Measurements from ENCODE around the gene AXIN1. TPM values are rescaled to one million over a fixed set of nuclear protein-coding genes. Genes with fewer than 3 reads are reported as not detected.

Gene AXIN1
- total RNA-seq, 1 experiment from 2014 or later = 32.7 TPM

- Histone ChIP-seq H3K4me3 (ENCODE audit: low read depth, low read length, poor library complexity, severe bottlenecking) (no peak overlapping the region), H3K27ac (ENCODE audit: low read depth, low read length, poor library complexity, severe bottlenecking) (no peak overlapping the region), H3K27me3 (replicated peaks; ENCODE audit: insufficient read depth, low read depth, low read length, poor library complexity) (no peaks in the 10 kb centered on the region), H3K9me3 (ENCODE audit: low read depth, low read length, poor library complexity, severe bottlenecking) (no peaks in the 10 kb centered on the region), H3K36me3 (ENCODE audit: insufficient read depth, low read length, poor library complexity, severe bottlenecking) (peaks cover 6% of the 10 kb centered on the region), H3K4me1 (ENCODE audit: insufficient read depth, low read length, poor library complexity, severe bottlenecking) (no peaks in the 10 kb centered on the region)
- no peak for TF ChIP-seq CTCF (conservative IDR thresholded peaks at IDR 0.05; ENCODE audit: low read depth, low read length)
- no peak for TF ChIP-seq EZH2 (IDR thresholded peaks at IDR 0.05; ENCODE audit: borderline replicate concordance, low read depth, low read length, poor library complexity, severe bottlenecking)
- ChIA-PET CTCF (no interaction called here), POLR2A (ENCODE audit: low non-redundant PET) (no interaction called here)
- no peak for DNase-seq (ENCODE audit: low spot score)
- intact Hi-C loops (cut with micrococcal nuclease; ENCODE audit: unreplicated experiment) = no loop called here
- BruUV-seq (replicated peaks) = no TSS peak
Measured at GRCh38 chr16:254461-254860, 98.1 kb downstream of the AXIN1 start.

- H3K4me3 ChIP-seq (ENCODE audit: low read depth, low read length, poor library complexity, severe bottlenecking) = no peak overlapping the region
- no peak for TF ChIP-seq CTCF (conservative IDR thresholded peaks at IDR 0.05; ENCODE audit: low read depth, low read length)
- TF ChIP-seq EZH2 (IDR thresholded peaks at IDR 0.05; ENCODE audit: borderline replicate concordance, low read depth, low read length, poor library complexity, severe bottlenecking) = no peak
- no peak overlapping the region for H3K27ac ChIP-seq (ENCODE audit: low read depth, low read length, poor library complexity, severe bottlenecking)
- no peak for DNase-seq (ENCODE audit: low spot score)
- BruUV-seq (replicated peaks) = no TSS peak
- H3K27me3 ChIP-seq (replicated peaks; ENCODE audit: insufficient read depth, low read depth, low read length, poor library complexity) = no peaks in the 10 kb centered on the region
- intact Hi-C loops (cut with micrococcal nuclease; ENCODE audit: unreplicated experiment) = no loop called here
- ChIA-PET CTCF (no interaction called here), POLR2A (ENCODE audit: low non-redundant PET) (no interaction called here)
- peaks cover 6% of the 10 kb centered on the region for H3K36me3 ChIP-seq (ENCODE audit: insufficient read depth, low read length, poor library complexity, severe bottlenecking)
- no peaks in the 10 kb centered on the region for H3K4me1 ChIP-seq (ENCODE audit: insufficient read depth, low read length, poor library complexity, severe bottlenecking)
- no peaks in the 10 kb centered on the region for H3K9me3 ChIP-seq (ENCODE audit: low read depth, low read length, poor library complexity, severe bottlenecking)
Measured at GRCh38 chr16:253833-254232, 98.7 kb downstream of the AXIN1 start.

DNA sequence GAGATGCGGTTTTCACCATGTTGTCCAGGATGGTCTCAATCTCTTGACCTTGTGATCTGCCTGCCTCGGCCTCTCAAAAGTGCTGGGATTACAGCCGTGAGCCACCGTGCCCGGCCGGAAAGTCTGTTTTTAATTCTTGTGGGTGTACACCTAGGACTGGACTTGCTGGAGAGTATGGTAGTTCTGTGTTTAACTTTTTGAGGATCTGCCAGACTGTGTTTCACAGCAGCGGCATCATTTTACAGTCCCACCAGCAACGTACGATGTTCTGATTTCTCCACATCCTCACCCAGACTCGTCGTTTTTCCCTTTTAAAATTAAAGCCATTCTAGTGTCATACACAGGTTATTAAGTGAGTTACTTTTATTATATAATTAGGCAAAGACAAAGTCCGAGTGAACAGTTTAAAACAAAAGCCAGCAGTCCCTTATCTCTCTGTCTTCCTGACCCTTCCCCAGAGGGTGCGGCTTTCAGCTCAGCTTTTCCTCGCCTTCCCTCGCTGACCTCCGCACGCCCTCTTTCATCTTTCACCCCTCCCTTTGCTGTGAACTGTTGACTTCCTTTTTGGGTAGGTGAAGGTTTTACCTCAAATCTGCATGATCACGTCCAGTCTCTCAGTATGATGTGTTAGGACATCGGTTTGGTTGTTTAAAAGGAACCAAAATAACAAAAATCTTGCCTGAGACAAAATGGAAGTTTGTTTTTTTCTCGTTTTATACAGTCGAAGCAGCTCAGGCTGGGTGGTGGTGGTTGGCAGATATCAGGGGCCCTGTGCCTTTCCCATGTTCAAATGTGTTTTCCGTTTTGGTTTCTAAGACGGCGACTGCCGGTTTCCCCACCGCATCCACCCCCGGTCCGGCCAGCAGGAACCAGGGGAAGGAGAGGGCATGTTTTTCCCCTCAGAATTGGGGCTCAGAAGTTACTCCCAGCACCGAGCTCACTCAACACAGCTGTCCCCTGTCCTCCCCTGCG lies 99.9 kb downstream of the AXIN1 start:
- Histone ChIP-seq H3K4me1 (ENCODE audit: insufficient read depth, low read length, poor library complexity, severe bottlenecking) (no peaks in the 10 kb centered on the region), H3K36me3 (ENCODE audit: insufficient read depth, low read length, poor library complexity, severe bottlenecking) (peaks cover 6% of the 10 kb centered on the region), H3K4me3 (ENCODE audit: low read depth, low read length, poor library complexity, severe bottlenecking) (no peak overlapping the region), H3K27ac (ENCODE audit: low read depth, low read length, poor library complexity, severe bottlenecking) (no peak overlapping the region), H3K9me3 (ENCODE audit: low read depth, low read length, poor library complexity, severe bottlenecking) (no peaks in the 10 kb centered on the region), H3K27me3 (replicated peaks; ENCODE audit: insufficient read depth, low read depth, low read length, poor library complexity) (no peaks in the 10 kb centered on the region)
- BruUV-seq (replicated peaks) = no TSS peak
- intact Hi-C loops (cut with micrococcal nuclease; ENCODE audit: unreplicated experiment) = no loop called here
- DNase-seq (ENCODE audit: low spot score) = no peak
- CTCF ChIA-PET = interaction anchor here (0.6 kb wide), 1 partner anchor 140 kb away, joined by 9 read pairs; no protein-coding TSS in a partner anchor
- POLR2A ChIA-PET (ENCODE audit: low non-redundant PET) = interaction anchor here (0.7 kb wide), 1 partner anchor 438 kb away, joined by 3 read pairs; the partner anchor contains the start of gene WDR24
- TF ChIP-seq CTCF (conservative IDR thresholded peaks at IDR 0.05; ENCODE audit: low read depth, low read length) = no peak
- no peak for TF ChIP-seq EZH2 (IDR thresholded peaks at IDR 0.05; ENCODE audit: borderline replicate concordance, low read depth, low read length, poor library complexity, severe bottlenecking)
